GM12878 (cell line): ENCODE measurements around the gene CHRM4. TPM values are rescaled to one million over a fixed set of nuclear protein-coding genes. Genes with fewer than 3 reads are reported as not detected.

Experiments
- ATAC-seq: fragments of 200-7000 bp; cut with Tn5 transposase; 3 replicates; pipeline ENCODE4 v1.9.1; 2020; ENCODE audit warnings: mild to moderate bottlenecking, moderate library complexity
- BruUV-seq: library from RNA; stranded (reverse); fragments of 400-500 nt; replicated peaks from 2 replicates; lab custom pipeline; 2021; lab: Mats Ljungman, UMichigan
- CTCF ChIA-PET: fragments of 300-600 bp; sonication (Branson Sonifier 250); formaldehyde crosslinking; extraction: SDS; loops from one replicate; lab custom pipeline; 2021; ENCODE audit warnings: inconsistent platforms; lab: Yijun Ruan, JAX
- POLR2A ChIA-PET: fragments of 350-600 bp; formaldehyde crosslinking; extraction: SDS; loops from one replicate; lab custom pipeline; 2021; ENCODE audit warnings: inconsistent platforms; lab: Charles Lee
- RAD21 ChIA-PET: fragments of 300-600 bp; sonication (Branson Sonifier 250); formaldehyde crosslinking; loops from one replicate; lab custom pipeline; 2023; ENCODE audit warnings: antibody characterized with exemption; ENCODE audit not compliant: unreplicated experiment; lab: Charles Lee
- SMC1A ChIA-PET: fragments of 300-600 bp; sonication (Branson Sonifier 250); formaldehyde crosslinking; loops from one replicate; lab custom pipeline; 2023; ENCODE audit not compliant: unreplicated experiment, uncharacterized antibody; lab: Charles Lee
- DNase-seq: peaks from one replicate; pipeline ENCODE4 v3.0.0-alpha.2; 2011; ENCODE audit warnings: low read depth, low spot score
- FAIRE-seq: peaks from 3 replicates; lab custom pipeline; 2011; peaks lifted over from hg19 to GRCh38; lab: Jason Lieb, UNC
- H2AFZ ChIP-seq: 2 replicates; pipeline ENCODE4 v1.6.0; 2011; ENCODE audit warnings: low read depth, low read length, control low read depth; ENCODE audit not compliant: control insufficient read depth
- H3K27ac ChIP-seq: 2 replicates; pipeline ENCODE4 v1.5.1; 2011; ENCODE audit warnings: control low read depth; ENCODE audit not compliant: control insufficient read depth, insufficient read depth
- H3K27me3 ChIP-seq, 2 experiments: replicated peaks in 1 of 2; 2 replicates each; pipeline versions ENCODE4 v1.6.0 to v1.6.1; 2011; ENCODE audit warnings: low read length in 1 of 2; ENCODE audit not compliant: control insufficient read depth in 2 of 2, insufficient read depth in 2 of 2
- H3K36me3 ChIP-seq, 2 experiments: 2 replicates each; pipeline ENCODE4 v1.5.1; 2011; ENCODE audit warnings: low read length in 1 of 2; ENCODE audit not compliant: control insufficient read depth in 2 of 2, insufficient read depth in 2 of 2
- H3K4me1 ChIP-seq: 2 replicates; pipeline ENCODE4 v1.6.1; 2011; ENCODE audit warnings: mild to moderate bottlenecking, low read length, moderate library complexity, mixed read lengths; ENCODE audit not compliant: control insufficient read depth, insufficient read depth
- H3K4me2 ChIP-seq: 2 replicates; pipeline ENCODE4 v1.6.0; 2011; ENCODE audit warnings: control low read depth; ENCODE audit not compliant: control insufficient read depth, insufficient read depth
- H3K4me3 ChIP-seq: fragments of 200-600 bp; sonication (generic); 2 replicates; pipeline ENCODE4 v1.5.1; 2016
- H3K79me2 ChIP-seq: 2 replicates; pipeline ENCODE4 v1.6.0; 2011; ENCODE audit warnings: low read length; ENCODE audit not compliant: control insufficient read depth, insufficient read depth
- H3K9ac ChIP-seq: 2 replicates; pipeline ENCODE4 v1.8.0; 2011; ENCODE audit warnings: low read length, control low read depth, mixed read lengths; ENCODE audit not compliant: control insufficient read depth, insufficient read depth
- H3K9me3 ChIP-seq: replicated peaks from 3 replicates; pipeline ENCODE4 v1.5.1; 2011; ENCODE audit warnings: mild to moderate bottlenecking, low read length; ENCODE audit not compliant: control insufficient read depth, insufficient read depth
- H4K20me1 ChIP-seq: 2 replicates; pipeline ENCODE4 v1.6.0; 2011; ENCODE audit not compliant: control insufficient read depth, insufficient read depth
- BMI1 ChIP-seq: fragments of 450-650 bp; IDR thresholded peaks from 2 replicates; pipeline ENCODE4 v1.6.1; 2016; ENCODE audit warnings: mild to moderate bottlenecking, moderate library complexity, borderline replicate concordance
- BRCA1 ChIP-seq: IDR thresholded peaks from 2 replicates; pipeline ENCODE4 v1.6.1; 2011; ENCODE audit warnings: low read depth, low read length, improper control_type of control experiment
- ETV6 ChIP-seq, 2 experiments: fragments of 450-650 bp in 1 of 2; IDR thresholded peaks in 1 of 2; conservative IDR thresholded peaks in 1 of 2; 2 replicates each; pipeline ENCODE4 v1.6.1; 2014; ENCODE audit warnings: antibody characterized with exemption in 1 of 2, borderline replicate concordance in 1 of 2, low read depth in 1 of 2, mild to moderate bottlenecking in 1 of 2, moderate library complexity in 1 of 2
- EZH2 ChIP-seq: IDR thresholded peaks from 2 replicates; pipeline ENCODE4 v1.6.1; 2012; ENCODE audit warnings: low read depth, mild to moderate bottlenecking, control low read depth, inconsistent platforms, low read length, borderline replicate concordance; ENCODE audit not compliant: control insufficient read depth
- NRF1 ChIP-seq: conservative IDR thresholded peaks from 2 replicates; pipeline ENCODE4 v1.6.1; 2011; ENCODE audit warnings: mild to moderate bottlenecking, low read depth, low read length, improper control_type of control experiment
- POLR2AphosphoS2 ChIP-seq: IDR thresholded peaks from 2 replicates; pipeline ENCODE4 v1.6.1; 2011; ENCODE audit warnings: low read depth, mild to moderate bottlenecking, low read length, improper control_type of control experiment, moderate library complexity
- RAD21 ChIP-seq: IDR thresholded peaks from 2 replicates; pipeline ENCODE4 v1.6.1; 2011; ENCODE audit warnings: mild to moderate bottlenecking, low read depth, low read length, moderate library complexity; ENCODE audit not compliant: insufficient read depth
- RUNX3 ChIP-seq: IDR thresholded peaks from 2 replicates; pipeline ENCODE4 v1.6.1; 2012; ENCODE audit warnings: low read length, inconsistent platforms
- SREBF1 ChIP-seq: IDR thresholded peaks from 2 replicates; pipeline ENCODE4 v1.6.1; 2012; ENCODE audit warnings: mild to moderate bottlenecking, low read length
- ZNF207 ChIP-seq: fragments of 450-650 bp; IDR thresholded peaks from 2 replicates; pipeline ENCODE4 v1.6.1; 2014; ENCODE audit warnings: antibody characterized with exemption, mild to moderate bottlenecking, borderline replicate concordance
- WGBS: methylation state at CpG from one replicate; pipeline ENCODE4 v1.1.6; 2016; ENCODE audit warnings: low lambda C conversion rate; ENCODE audit not compliant: insufficient replicate concordance, insufficient coverage; ENCODE audit errors: missing lambda C conversion rate; 5-methylcytosine and 5-hydroxymethylcytosine counted together
- in situ Hi-C: fragments of 300-500 bp; cut with MboI; formaldehyde crosslinking; loops from 9 replicates; pipeline ENCODE4 v1.14.3; 2018; ENCODE audit warnings: mixed read lengths
- intact Hi-C: fragments of 100-400 bp; cut with micrococcal nuclease; formaldehyde crosslinking; loops from one replicate; pipeline ENCODE4 v1.14.2; 2022; ENCODE audit not compliant: unreplicated experiment
- polyA plus RNA-seq, 11 experiments: library from polyadenylated mRNA; depleted of rRNA in 4 of 11; unstranded in 6 of 11; stranded (reverse) in 5 of 11; fragments of >200 nt; fragmentation: Nextera tagmentation in 4 of 11; fragmentation: Illumina TruSeq in 1 of 11; extraction: Ambion mirVana in 4 of 11; extraction: Trizol in 1 of 11; gene quantifications; 1 replicate in 1 of 11; 2 replicates in 10 of 11; pipeline versions ENCODE4 v1.2.1 to v1.2.3, GENCODE V29; 2011 to 2016; ENCODE audit warnings: inconsistent platforms in 2 of 11, missing spikeins in 2 of 11, low read depth in 1 of 11
- total RNA-seq, 4 experiments: library from RNA; depleted of rRNA in 3 of 4; stranded (reverse); fragments of >200 nt in 3 of 4; fragmentation: Illumina TruSeq in 1 of 4; extraction: Trizol in 1 of 4; gene quantifications; 2 replicates each; pipeline versions ENCODE4 v1.2.1 to v1.2.3, GENCODE V29; 2013 to 2021
- TF ChIP-seq, protein P1 (sequence below): IDR thresholded peaks from 2 replicates; pipeline ENCODE4 v1.6.1; 2011; ENCODE audit warnings: low read depth, mild to moderate bottlenecking, low read length, moderate library complexity, borderline replicate concordance; ENCODE audit errors: extremely low read depth
- TF ChIP-seq, protein P2 (sequence below), 3 experiments: IDR thresholded peaks in 2 of 3; conservative IDR thresholded peaks in 1 of 3; 2 replicates each; pipeline ENCODE4 v1.5.1; 2011; ENCODE audit warnings: low read depth in 3 of 3, low read length in 3 of 3, mild to moderate bottlenecking in 3 of 3, control low read depth in 2 of 3, moderate library complexity in 2 of 3, inconsistent platforms in 1 of 3, mixed read lengths in 1 of 3; ENCODE audit not compliant: control insufficient read depth in 2 of 3, insufficient read depth in 1 of 3; ENCODE audit errors: extremely low read depth in 1 of 3

The CHRM4 gene
- total and polyA plus RNA-seq, 10 of the 15 experiments (the other 5 are each of a cell fraction or from before 2014, with no cell fraction given): 0.12 to 0.23 (median 0.13) TPM; not detected in 7

DNA sequence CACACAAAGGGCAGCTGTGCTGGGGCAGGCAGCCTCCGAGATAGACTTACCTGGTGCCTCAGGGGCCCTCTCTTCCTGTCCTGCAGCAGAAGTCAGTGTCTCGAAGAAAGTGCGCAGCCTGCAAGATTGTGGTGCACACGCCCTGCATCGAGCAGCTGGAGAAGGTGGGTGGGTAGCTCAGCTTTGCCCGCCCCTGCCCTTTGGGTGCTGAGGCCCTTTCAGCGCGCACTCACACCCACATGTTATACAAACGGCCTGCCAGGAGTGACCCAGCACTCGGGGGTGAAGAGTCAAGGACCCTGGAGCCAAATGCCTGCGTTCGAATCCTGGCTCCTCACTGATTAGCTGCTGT lies 23.7 kb downstream of the CHRM4 start:
- 71% methylated on average over 12 of the region's 12 CpGs for WGBS
- in situ Hi-C loops: no loop called here
- no peak for TF ChIP-seq SREBF1
- no peak for TF ChIP-seq ETV6 (conservative IDR thresholded peaks at IDR 0.05 in 1 of 2, IDR thresholded peaks at IDR 0.05 in 1 of 2; ENCODE audit: borderline replicate concordance in 1 of 2, low read depth in 1 of 2)
- no peak for TF ChIP-seq ZNF207
- ChIA-PET POLR2A (interaction anchor here (1.2 kb wide), 1 partner anchor 16 kb away, joined by 3 read pairs; no protein-coding TSS in a partner anchor), SMC1A (interaction anchor here (5.5 kb wide), 1 partner anchor 16 kb away, joined by 32 read pairs; no protein-coding TSS in a partner anchor), CTCF (interaction anchor here (0.6 to 15.2 kb wide), 11 partner anchors 16 to 250 kb away, joined by 3 to 423 read pairs (median 3); partner anchors contain the start of gene DGKZ), RAD21 (interaction anchor here (1.7 to 2.3 kb wide), 3 partner anchors 12 to 19 kb away, joined by 3 to 11 read pairs (median 9); no protein-coding TSS in a partner anchor)
- Histone ChIP-seq H3K4me1 (peaks cover 2% of the 10 kb centered on the region), H4K20me1 (no peaks in the 10 kb centered on the region), H2AFZ (no peak overlapping the region), H3K9me3 (no peaks in the 10 kb centered on the region), H3K4me2 (no peak overlapping the region), H3K79me2 (peaks cover 2% of the 10 kb centered on the region), H3K36me3 (peaks cover 9 to 24% of the 10 kb centered on the region in 2 experiments; a peak in 3 of 4 replicates), H3K4me3 (no peak overlapping the region), H3K9ac (no peak overlapping the region), H3K27ac (no peak overlapping the region), H3K27me3 (no peaks in the 10 kb centered on the region)
- no TSS peak for BruUV-seq
- no peak for ATAC-seq
- no peak for FAIRE-seq
- no peak for DNase-seq
- intact Hi-C loops: loop anchor here (1.0 to 5.0 kb wide), 2 partner anchors 21 to 131 kb away; partner anchors contain the start of gene DGKZ

DNA sequence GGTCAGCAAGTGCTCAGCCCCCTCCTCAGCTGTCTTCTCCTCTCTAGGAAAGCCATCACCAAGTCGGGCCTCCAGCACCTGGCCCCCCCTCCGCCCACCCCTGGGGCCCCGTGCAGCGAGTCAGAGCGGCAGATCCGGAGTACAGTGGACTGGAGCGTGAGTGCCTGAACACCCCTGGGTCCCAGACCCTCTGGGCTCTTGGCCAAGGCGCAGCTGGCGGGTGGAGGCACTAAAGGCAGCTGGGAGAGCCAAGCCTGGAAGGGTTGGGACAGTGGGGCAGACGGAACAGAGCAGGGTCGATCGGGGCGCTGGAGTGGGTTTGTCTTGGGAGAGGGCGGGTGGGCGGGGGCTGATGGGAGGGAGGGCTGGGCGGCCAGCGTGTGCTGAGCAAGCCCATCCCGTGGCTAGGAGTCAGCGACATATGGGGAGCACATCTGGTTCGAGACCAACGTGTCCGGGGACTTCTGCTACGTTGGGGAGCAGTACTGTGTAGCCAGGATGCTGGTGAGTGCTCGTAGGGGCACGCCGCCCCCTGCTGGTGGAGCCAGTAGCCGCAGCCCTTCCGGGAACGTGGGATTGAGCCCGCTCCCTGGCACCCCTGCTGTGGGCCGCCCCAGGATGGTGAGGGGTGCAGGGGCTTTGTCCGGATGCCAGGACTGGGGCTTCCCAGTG lies 24.2 kb downstream of the CHRM4 start:
- CTCF ChIA-PET: interaction anchor here (0.8 to 15.2 kb wide), 6 partner anchors 10 to 182 kb away, joined by 3 to 423 read pairs (median 4); partner anchors contain the start of gene DGKZ
- no peaks in the 10 kb centered on the region for H4K20me1 ChIP-seq
- H3K4me1 ChIP-seq: peaks cover 7% of the 10 kb centered on the region
- no peak overlapping the region for H2AFZ ChIP-seq
- H3K4me3 ChIP-seq: no peak overlapping the region
- SMC1A ChIA-PET: interaction anchor here (5.5 kb wide), 1 partner anchor 15 kb away, joined by 32 read pairs; no protein-coding TSS in a partner anchor
- FAIRE-seq: peak; percentile 73
- H3K9me3 ChIP-seq: no peaks in the 10 kb centered on the region
- H3K79me2 ChIP-seq: peaks cover 7% of the 10 kb centered on the region
- H3K4me2 ChIP-seq: no peak overlapping the region
- H3K9ac ChIP-seq: no peak overlapping the region
- ATAC-seq: peak; percentile 92
- POLR2A ChIA-PET: interaction anchor here (1.2 kb wide), 1 partner anchor 15 kb away, joined by 3 read pairs; no protein-coding TSS in a partner anchor
- intact Hi-C loops: loop anchor here (1.0 to 5.0 kb wide), 2 partner anchors 20 to 130 kb away; partner anchors contain the start of gene DGKZ
- no peak for DNase-seq
- RAD21 ChIA-PET: interaction anchor here (1.7 to 2.3 kb wide), 2 partner anchors 12 to 15 kb away, joined by 3 to 11 read pairs; no protein-coding TSS in a partner anchor
- in situ Hi-C loops: no loop called here
- BruUV-seq: no TSS peak
- WGBS: 36% methylated on average over 22 of the region's 32 CpGs
- H3K27me3 ChIP-seq: no peaks in the 10 kb centered on the region
- peaks cover 9 to 24% of the 10 kb centered on the region in 2 experiments; a peak in 3 of 4 replicates for H3K36me3 ChIP-seq
- H3K27ac ChIP-seq: no peak overlapping the region
- TF ChIP-seq, protein P1, sequence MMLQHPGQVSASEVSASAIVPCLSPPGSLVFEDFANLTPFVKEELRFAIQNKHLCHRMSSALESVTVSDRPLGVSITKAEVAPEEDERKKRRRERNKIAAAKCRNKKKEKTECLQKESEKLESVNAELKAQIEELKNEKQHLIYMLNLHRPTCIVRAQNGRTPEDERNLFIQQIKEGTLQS: no peak
- TF ChIP-seq NRF1 (no peak), BMI1 (no peak), RUNX3 (peak; percentile 54), BRCA1 (no peak), RAD21 (peak; percentile 62), EZH2 (no peak), POLR2AphosphoS2 (no peak)
- TF ChIP-seq, protein P2, sequence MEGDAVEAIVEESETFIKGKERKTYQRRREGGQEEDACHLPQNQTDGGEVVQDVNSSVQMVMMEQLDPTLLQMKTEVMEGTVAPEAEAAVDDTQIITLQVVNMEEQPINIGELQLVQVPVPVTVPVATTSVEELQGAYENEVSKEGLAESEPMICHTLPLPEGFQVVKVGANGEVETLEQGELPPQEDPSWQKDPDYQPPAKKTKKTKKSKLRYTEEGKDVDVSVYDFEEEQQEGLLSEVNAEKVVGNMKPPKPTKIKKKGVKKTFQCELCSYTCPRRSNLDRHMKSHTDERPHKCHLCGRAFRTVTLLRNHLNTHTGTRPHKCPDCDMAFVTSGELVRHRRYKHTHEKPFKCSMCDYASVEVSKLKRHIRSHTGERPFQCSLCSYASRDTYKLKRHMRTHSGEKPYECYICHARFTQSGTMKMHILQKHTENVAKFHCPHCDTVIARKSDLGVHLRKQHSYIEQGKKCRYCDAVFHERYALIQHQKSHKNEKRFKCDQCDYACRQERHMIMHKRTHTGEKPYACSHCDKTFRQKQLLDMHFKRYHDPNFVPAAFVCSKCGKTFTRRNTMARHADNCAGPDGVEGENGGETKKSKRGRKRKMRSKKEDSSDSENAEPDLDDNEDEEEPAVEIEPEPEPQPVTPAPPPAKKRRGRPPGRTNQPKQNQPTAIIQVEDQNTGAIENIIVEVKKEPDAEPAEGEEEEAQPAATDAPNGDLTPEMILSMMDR (IDR thresholded peaks at IDR 0.05 in 2 of 3, conservative IDR thresholded peaks at IDR 0.05 in 1 of 3; ENCODE audit: control insufficient read depth in 2 of 3, extremely low read depth in 1 of 3, insufficient read depth in 1 of 3, low read depth in 3 of 3, low read length in 3 of 3): peak; percentile 77 to 94 (median 80)
